Measurements from ENCODE around the gene STAMBP.

DNA sequence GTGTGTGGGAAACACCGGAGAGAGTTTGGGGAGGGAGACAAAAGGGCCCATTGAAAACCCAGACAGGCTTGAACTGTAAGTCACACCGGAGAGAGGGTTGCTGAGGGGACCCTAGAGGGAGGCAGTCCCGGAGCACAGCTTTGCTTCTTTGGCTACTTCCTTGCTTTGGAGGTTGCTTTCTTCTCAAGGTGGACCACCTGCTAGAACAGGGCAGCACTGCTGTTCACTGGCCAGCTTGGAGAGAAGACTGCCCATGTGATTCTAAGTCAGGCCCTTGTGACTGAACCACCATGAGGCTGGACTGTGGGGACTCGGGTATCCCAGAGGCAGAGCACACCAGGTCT, 68.5 kb downstream of the STAMBP start:
- TF ChIP-seq, protein P1, sequence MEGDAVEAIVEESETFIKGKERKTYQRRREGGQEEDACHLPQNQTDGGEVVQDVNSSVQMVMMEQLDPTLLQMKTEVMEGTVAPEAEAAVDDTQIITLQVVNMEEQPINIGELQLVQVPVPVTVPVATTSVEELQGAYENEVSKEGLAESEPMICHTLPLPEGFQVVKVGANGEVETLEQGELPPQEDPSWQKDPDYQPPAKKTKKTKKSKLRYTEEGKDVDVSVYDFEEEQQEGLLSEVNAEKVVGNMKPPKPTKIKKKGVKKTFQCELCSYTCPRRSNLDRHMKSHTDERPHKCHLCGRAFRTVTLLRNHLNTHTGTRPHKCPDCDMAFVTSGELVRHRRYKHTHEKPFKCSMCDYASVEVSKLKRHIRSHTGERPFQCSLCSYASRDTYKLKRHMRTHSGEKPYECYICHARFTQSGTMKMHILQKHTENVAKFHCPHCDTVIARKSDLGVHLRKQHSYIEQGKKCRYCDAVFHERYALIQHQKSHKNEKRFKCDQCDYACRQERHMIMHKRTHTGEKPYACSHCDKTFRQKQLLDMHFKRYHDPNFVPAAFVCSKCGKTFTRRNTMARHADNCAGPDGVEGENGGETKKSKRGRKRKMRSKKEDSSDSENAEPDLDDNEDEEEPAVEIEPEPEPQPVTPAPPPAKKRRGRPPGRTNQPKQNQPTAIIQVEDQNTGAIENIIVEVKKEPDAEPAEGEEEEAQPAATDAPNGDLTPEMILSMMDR (IDR thresholded peaks at IDR 0.05; ENCODE audit: insufficient read depth, low read length, poor library complexity, severe bottlenecking) = no peak
- no peak for TF ChIP-seq EZH2phosphoT487 (conservative IDR thresholded peaks at IDR 0.05; ENCODE audit: low read length)

All from SU-DHL-6 (cell line).